Jurkat, Clone E6-1 (cell line): Measurements from ENCODE around the gene CPT1C.

Source experiments
- DNase-seq: peaks from one replicate; pipeline ENCODE4 v3.0.0-alpha.2; 2011; ENCODE audit warnings: low read depth, low spot score
- H3K4me3 ChIP-seq: 2 replicates; pipeline ENCODE4 v1.5.1; 2011; ENCODE audit warnings: mild to moderate bottlenecking, low read length, control low read depth, moderate library complexity

Gene CPT1C

GRCh38 chr19:49739098-49739497, 48.2 kb downstream of the CPT1C start:
- DNase-seq = peak; percentile 9
- no peak overlapping the region for H3K4me3 ChIP-seq

- H3K4me3 ChIP-seq = no peak overlapping the region
- no peak for DNase-seq
Observed at GRCh38 chr19:49739933-49740332, 49.0 kb downstream of the CPT1C start.

GRCh38 chr19:49741210-49741844, 50.4 kb downstream of the CPT1C start:
- no peak for DNase-seq
- H3K4me3 ChIP-seq = no peak overlapping the region

- DNase-seq = no peak
Observed at GRCh38 chr19:49744946-49745381, 54.0 kb downstream of the CPT1C start.

GRCh38 chr19:49746206-49746958, 55.5 kb downstream of the CPT1C start:
- peak; percentile 39 for DNase-seq
- H3K4me3 ChIP-seq = no peak overlapping the region

More at GRCh38 chr19:49744946-49745381, 54.0 kb downstream of the CPT1C start:
- H3K4me3 ChIP-seq = no peak overlapping the region

- no peak overlapping the region for H3K4me3 ChIP-seq
- no peak for DNase-seq
Observed at GRCh38 chr19:49749055-49749716, 58.3 kb downstream of the CPT1C start.

GRCh38 chr19:49749771-49750170, 58.9 kb downstream of the CPT1C start:
- DNase-seq = no peak
- H3K4me3 ChIP-seq = no peak overlapping the region

GRCh38 chr19:49752701-49753100, 61.8 kb downstream of the CPT1C start:
- H3K4me3 ChIP-seq = no peak overlapping the region
- no peak for DNase-seq

GRCh38 chr19:49755956-49756355, 65.0 kb downstream of the CPT1C start:
- no peak for DNase-seq
- H3K4me3 ChIP-seq = no peak overlapping the region

GRCh38 chr19:49758292-49758691, 67.4 kb downstream of the CPT1C start:
- DNase-seq = no peak
- no peak overlapping the region for H3K4me3 ChIP-seq

- H3K4me3 ChIP-seq = no peak overlapping the region
- no peak for DNase-seq
Observed at GRCh38 chr19:49761249-49761624, 70.3 kb downstream of the CPT1C start.

GRCh38 chr19:49761625-49762311, 70.9 kb downstream of the CPT1C start:
- no peak for DNase-seq

GRCh38 chr19:49763230-49763629, 72.3 kb downstream of the CPT1C start, which contains the start of gene TSKS:
TSKS (minus strand) TSS chr19:49763306; CDS start chr19:49763247, 59 bp downstream.
- no peak within 1 kb of the TSS for H3K4me3 ChIP-seq
- no peak for DNase-seq

More at GRCh38 chr19:49761625-49762311, 70.9 kb downstream of the CPT1C start:
- H3K4me3 ChIP-seq = no peak overlapping the region
